ACC112 (cell line): ENCODE data around the gene IRF2.

Source experiments
- H2AFZ ChIP-seq: fragments of 200-600 bp; sonication (generic); one replicate; pipeline ENCODE4 v1.6.0; 2017; ENCODE audit warnings: antibody characterized with exemption, low read length; ENCODE audit not compliant: unreplicated experiment
- H3K27ac ChIP-seq: fragments of 200-600 bp; sonication (generic); 2 replicates; pipeline ENCODE4 v1.5.1; 2014; ENCODE audit warnings: low read depth, mild to moderate bottlenecking, antibody characterized with exemption, low read length, moderate library complexity
- H3K27me3 ChIP-seq: fragments of 200-600 bp; sonication (generic); 2 replicates; pipeline ENCODE4 v1.6.1; 2014; ENCODE audit warnings: mild to moderate bottlenecking, antibody characterized with exemption, low read length, moderate library complexity, mixed read lengths; ENCODE audit not compliant: insufficient read depth
- H3K36me3 ChIP-seq: fragments of 200-600 bp; sonication (generic); 2 replicates; pipeline ENCODE4 v1.6.1; 2016; ENCODE audit warnings: mild to moderate bottlenecking, antibody characterized with exemption, low read length, moderate library complexity, mixed read lengths; ENCODE audit not compliant: insufficient read depth
- H3K4me1 ChIP-seq: fragments of 200-600 bp; sonication (generic); one replicate; pipeline ENCODE4 v1.6.1; 2016; ENCODE audit warnings: low read length, mixed read lengths; ENCODE audit not compliant: insufficient read depth, unreplicated experiment, control insufficient read depth
- H3K4me3 ChIP-seq: fragments of 200-600 bp; sonication (generic); 2 replicates; pipeline ENCODE4 v1.5.1; 2014; ENCODE audit warnings: mild to moderate bottlenecking, low read depth, low read length
- H3K79me2 ChIP-seq: fragments of 200-600 bp; sonication (generic); one replicate; pipeline ENCODE4 v1.6.0; 2016; ENCODE audit warnings: low read length; ENCODE audit not compliant: control insufficient read depth, unreplicated experiment, insufficient read depth

Gene IRF2

DNA sequence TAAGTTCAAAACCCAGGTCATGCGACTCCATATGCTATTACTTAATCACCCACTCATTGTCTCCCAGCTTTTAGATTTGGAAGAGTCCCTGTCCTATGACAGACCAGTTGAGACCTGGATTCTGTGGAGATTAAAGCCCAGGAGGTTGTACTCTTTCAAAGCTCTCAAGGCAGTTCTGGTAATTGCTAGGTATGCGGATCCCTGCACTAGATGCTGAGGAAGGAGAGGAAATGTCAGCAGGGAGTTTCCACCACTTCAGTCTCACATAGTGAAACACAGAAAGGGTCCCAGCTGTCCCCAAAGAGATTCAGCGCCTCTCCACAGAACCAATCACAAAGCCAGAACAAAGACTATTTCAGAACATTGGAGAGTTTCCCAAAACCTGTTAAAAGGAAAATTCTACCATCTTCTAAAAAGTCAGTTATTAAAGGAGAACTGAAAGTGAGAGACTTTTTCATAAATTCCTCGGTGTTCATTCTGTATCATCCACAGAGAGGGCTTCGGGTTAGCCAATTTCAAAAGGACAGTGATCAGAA is 53.4 kb downstream of the IRF2 start:
- peaks cover 5% of the 10 kb centered on the region for H3K79me2 ChIP-seq
- H3K27me3 ChIP-seq = no peaks in the 10 kb centered on the region

DNA sequence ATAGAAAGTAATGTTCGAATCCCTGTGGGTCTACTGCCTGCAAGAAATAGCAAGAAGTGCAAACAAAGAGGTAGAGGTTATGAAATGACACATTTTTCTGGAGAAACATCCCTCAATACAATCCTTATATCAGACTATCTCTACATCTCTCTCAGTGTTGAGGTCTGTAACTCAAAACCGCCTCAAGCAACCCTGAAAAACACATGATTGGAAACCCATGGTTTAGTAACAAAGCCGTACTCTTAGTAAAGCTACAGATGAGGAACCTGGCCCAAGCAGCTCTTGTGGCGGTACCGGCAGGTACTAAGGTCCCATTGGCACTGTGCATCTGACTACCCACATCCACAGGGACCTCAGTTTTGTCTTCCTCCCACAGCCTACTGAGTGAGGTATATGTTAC is 53.9 kb downstream of the IRF2 start:
- Histone ChIP-seq H3K36me3 (peaks cover 35% of the 10 kb centered on the region), H3K27me3 (no peaks in the 10 kb centered on the region), H3K4me3 (no peak overlapping the region), H3K27ac (no peak overlapping the region), H2AFZ (no peak overlapping the region), H3K79me2 (peaks cover 5% of the 10 kb centered on the region), H3K4me1 (peaks cover 17% of the 10 kb centered on the region)

More for the DNA sequence above, 53.4 kb downstream of the IRF2 start:
- Histone ChIP-seq H3K36me3 (peaks cover 38% of the 10 kb centered on the region), H2AFZ (no peak overlapping the region), H3K4me3 (no peak overlapping the region), H3K4me1 (peaks cover 17% of the 10 kb centered on the region), H3K27ac (no peak overlapping the region)

DNA sequence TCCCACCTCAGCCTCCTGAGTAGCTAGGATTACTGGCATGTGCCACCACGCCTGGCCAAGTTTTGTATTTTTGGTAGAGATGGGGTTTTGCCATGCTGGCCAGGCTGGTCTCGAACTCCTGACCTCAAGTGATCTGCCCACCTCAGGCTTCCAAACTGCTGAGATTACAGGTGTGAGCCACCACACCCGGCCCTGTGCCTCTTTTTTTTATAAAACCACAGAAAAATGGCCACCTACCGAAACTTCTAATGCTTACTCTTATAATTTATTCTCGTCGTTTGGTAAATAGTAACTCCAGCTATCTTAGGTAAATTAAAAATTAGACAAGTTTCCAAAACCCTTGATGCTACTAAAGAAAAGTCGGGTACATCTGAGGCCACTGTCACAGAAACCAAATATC is 54.4 kb downstream of the IRF2 start:
- H3K79me2 ChIP-seq = peaks cover 5% of the 10 kb centered on the region
- no peaks in the 10 kb centered on the region for H3K27me3 ChIP-seq
- no peak overlapping the region for H3K4me3 ChIP-seq
- no peak overlapping the region for H3K27ac ChIP-seq
- H3K4me1 ChIP-seq = peaks cover 17% of the 10 kb centered on the region
- H3K36me3 ChIP-seq = peaks cover 35% of the 10 kb centered on the region
- no peak overlapping the region for H2AFZ ChIP-seq

DNA sequence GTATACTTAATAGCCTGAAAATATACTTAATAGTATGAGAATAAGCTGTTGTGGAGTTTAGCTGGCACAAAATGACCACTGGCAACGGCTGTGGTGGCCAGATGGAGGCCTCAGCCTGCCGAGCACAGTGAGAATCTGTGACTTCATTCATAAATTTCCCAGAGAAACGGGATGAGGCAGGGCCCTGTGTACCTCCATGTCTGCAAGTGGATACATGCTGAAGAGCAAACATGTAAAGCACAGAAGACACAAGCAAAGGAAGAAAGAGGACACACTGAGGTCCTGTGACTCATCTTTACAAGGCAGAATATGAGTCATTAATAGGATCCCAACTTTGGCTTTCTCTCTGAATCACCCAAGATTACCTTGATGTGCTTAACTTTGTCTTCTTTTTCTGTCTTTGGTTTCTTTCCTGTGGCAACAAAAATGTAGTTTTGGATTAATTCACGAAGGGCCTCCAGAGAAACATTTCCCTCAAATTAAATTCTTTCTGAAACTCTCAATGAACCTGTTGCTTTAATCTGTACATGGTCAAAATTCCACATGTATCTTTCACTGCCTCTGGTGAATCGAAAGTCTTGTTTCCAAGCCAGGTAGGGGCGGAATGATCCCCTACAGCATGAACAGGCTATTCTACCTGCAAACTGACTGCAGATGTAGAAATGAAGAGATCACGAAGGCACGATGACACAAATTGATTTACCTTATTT is 56.4 kb downstream of the IRF2 start:
- peak overlapping the region; percentile 71 for H3K4me3 ChIP-seq
- peak overlapping the region; percentile 79 for H3K27ac ChIP-seq
- no peaks in the 10 kb centered on the region for H3K27me3 ChIP-seq
- H3K4me1 ChIP-seq = peaks cover 17% of the 10 kb centered on the region
- H3K79me2 ChIP-seq = peaks cover 5% of the 10 kb centered on the region
- no peak overlapping the region for H2AFZ ChIP-seq
- H3K36me3 ChIP-seq = peaks cover 28% of the 10 kb centered on the region

DNA sequence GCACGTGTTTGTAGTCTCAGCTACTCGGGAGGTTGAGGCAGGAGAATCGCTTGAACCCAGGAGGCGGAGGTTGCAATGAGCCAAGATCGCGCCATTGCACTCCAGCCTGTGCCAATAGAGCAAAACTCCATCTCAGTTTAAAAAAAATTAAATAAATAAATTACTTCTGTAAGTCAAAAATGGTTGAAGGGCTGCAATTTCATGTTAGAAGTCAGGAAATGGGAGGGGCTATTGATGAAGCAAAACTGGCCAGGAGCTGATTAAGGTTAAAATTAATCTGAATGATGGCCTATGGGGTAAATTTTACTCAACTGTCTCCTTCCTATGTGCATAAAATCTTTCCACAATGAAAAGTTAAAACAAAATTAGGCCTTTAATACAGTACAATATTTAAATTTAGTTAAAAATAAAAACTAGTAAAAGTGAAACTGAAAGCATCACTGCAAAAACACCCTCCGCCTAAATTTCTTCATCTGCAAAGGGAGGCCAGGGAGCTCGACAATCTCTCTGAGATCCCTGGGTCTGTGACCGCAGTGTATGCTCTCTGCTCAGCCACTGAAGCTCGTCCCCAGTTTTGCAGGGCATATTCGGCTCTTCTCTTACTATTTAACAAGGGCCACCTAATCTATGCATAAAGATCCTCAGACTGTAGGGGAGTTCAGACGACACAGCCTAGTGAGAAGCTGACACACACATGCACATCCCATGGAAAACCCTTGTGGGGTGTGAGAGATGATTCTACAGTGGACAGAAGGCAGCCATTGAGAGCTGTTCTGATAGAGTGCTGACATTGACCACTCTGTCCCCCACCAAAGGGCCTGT is 57.2 kb downstream of the IRF2 start:
- no peak overlapping the region for H2AFZ ChIP-seq
- H3K4me1 ChIP-seq = peaks cover 17% of the 10 kb centered on the region
- H3K27me3 ChIP-seq = no peaks in the 10 kb centered on the region
- H3K36me3 ChIP-seq = peaks cover 22% of the 10 kb centered on the region
- peak overlapping the region; percentile 71 for H3K4me3 ChIP-seq
- peak overlapping the region; percentile 79 for H3K27ac ChIP-seq
- H3K79me2 ChIP-seq = peaks cover 5% of the 10 kb centered on the region

DNA sequence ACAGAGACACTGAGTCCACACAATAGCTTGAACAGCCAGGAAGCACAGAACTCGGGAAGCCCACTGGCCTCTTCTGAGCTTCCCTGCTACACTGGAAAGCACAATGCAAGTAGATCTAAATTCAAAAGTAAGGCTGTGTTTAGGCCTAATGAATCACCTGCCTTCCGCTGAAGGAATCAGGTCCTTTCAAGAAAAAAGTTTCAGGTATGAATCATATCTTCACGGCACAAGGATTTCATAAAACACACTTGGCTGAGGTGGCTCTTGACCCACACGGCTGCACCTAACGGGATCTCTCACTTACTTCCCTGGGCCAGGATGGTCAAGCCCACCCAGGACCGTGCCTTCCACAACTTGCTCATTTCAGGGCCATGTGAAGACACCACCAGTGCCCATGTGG is 59.3 kb downstream of the IRF2 start:
- Histone ChIP-seq H3K27ac (no peak overlapping the region), H3K4me3 (no peak overlapping the region), H3K27me3 (no peaks in the 10 kb centered on the region), H3K36me3 (peaks cover 17% of the 10 kb centered on the region), H2AFZ (no peak overlapping the region), H3K79me2 (no peaks in the 10 kb centered on the region), H3K4me1 (peaks cover 17% of the 10 kb centered on the region)

DNA sequence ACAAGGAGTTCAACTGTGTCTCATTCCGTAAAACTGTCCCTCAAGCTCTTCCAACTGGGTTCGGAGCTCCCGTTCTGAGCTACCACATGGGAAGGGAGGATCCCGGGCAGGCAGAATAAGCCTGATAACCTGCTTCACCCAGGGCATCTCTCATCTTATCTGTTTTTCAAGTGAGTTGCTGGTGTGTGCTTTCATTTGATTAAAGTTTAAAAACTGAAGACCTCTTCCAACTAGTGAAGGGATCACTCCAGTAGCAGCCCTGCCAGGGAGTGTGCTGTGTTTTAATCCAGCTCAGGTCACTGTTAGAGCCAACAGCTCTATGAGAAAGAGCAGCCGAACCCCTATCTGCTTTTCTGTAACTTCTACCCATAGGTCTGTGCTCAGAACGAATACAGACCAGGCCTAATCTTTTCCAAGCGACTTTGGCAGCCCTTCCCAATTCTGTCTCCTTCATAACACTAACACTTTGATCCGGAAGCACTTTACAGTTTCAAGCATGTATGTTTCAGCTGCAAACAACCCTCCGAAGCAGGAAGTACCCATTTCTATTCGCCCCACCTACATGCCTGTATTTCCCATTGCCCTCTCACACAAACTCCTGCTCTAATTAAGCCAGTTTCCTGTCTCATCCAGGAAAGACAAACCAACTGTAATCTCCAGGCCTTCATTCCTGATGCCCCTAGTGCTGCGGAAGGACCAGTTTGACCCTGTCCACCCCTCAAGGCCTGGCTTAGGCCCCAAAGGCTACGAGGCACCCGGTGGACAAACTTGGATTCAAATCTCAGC is 60.9 kb downstream of the IRF2 start:
- Histone ChIP-seq H3K27ac (no peak overlapping the region), H3K36me3 (peaks cover 22% of the 10 kb centered on the region), H3K4me1 (peaks cover 18% of the 10 kb centered on the region), H3K4me3 (no peak overlapping the region), H3K79me2 (no peaks in the 10 kb centered on the region), H2AFZ (no peak overlapping the region), H3K27me3 (no peaks in the 10 kb centered on the region)

DNA sequence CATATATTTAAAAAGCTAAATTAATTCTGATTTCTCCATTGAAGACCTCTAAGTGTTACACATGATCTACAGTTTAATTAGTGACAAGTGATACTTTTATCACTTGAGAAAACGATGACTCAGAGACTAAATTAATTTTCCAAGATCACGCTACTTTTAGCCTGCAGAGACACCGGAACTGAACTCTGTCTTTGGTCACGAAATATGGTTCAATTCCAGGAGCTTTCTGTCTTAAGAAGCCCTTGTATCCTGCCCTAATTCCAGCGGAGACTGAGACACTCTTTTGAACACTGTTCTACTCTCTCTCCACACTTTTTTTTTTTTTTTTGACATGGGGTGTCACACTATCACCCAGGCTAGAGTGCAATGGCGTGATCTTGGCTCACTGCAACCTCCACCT is 63.6 kb downstream of the IRF2 start:
- H3K27ac ChIP-seq = no peak overlapping the region
- no peaks in the 10 kb centered on the region for H3K27me3 ChIP-seq
- H3K36me3 ChIP-seq = peaks cover 30% of the 10 kb centered on the region
- H3K4me3 ChIP-seq = no peak overlapping the region
- H2AFZ ChIP-seq = no peak overlapping the region
- peaks cover 24% of the 10 kb centered on the region for H3K4me1 ChIP-seq
- no peaks in the 10 kb centered on the region for H3K79me2 ChIP-seq

DNA sequence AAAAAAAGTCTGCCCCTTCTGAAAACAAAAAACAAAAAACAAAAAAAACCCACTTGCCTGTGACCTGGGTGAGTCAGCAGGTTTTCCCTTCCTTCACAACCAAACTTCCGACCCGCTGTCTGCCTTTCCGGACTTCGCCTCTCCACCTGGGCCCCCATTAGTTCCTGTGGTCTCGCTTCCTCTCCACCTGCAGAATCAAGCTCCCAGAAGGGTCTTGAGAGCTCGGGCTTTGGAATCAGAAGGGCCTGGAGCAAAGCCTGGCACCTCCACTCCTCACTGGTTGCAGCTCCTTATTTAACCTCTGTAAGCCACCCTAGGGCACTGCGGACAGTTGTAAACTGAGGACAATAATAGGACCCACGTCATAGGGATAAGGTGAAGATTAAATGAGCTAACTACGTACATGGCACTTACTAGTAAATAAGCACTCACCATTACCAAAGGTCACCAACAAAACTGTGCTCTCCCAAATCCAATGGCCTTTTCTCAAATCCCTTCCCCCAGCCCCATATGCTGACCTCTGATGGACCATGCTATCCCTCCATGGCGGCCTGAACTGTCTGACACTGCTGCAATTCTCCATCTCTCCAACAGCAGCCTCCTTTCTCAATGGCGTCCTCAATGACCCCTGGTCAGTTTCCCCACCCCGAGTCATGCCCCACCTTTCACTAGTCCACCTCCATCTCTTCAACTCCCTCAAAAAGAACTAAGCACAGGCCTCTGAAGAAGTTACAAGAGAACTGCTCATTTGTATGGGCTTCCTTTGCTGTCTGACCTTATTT is 64.2 kb downstream of the IRF2 start:
- Histone ChIP-seq H3K4me3 (no peak overlapping the region), H3K79me2 (no peaks in the 10 kb centered on the region), H3K36me3 (peaks cover 28% of the 10 kb centered on the region), H3K27ac (no peak overlapping the region), H3K27me3 (no peaks in the 10 kb centered on the region), H3K4me1 (peaks cover 24% of the 10 kb centered on the region), H2AFZ (no peak overlapping the region)

DNA sequence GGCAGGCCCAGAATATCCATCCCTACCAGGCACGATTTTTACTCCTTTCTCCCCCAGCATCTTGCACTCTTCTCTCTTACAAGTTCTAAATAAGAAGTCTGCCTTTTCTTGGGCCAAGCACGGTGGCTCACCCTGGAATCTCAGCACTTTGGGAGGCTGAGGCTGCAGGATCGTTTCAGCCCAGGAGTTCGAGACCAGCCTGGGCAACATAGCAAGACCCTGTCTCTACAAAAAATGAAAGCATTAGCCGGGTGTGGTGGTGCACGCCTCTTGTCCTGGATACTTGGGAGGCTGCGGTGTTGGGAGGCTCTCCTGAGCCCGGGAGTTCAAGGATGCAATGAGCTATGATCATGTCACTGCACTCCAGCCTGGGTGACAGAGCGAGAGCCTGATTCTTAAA is 64.8 kb downstream of the IRF2 start:
- peaks cover 24% of the 10 kb centered on the region for H3K4me1 ChIP-seq
- no peaks in the 10 kb centered on the region for H3K27me3 ChIP-seq
- peaks cover 23% of the 10 kb centered on the region; the same call in 1 of the 2 replicates for H3K36me3 ChIP-seq
- no peaks in the 10 kb centered on the region for H3K79me2 ChIP-seq
- H3K27ac ChIP-seq = no peak overlapping the region
- H3K4me3 ChIP-seq = no peak overlapping the region
- no peak overlapping the region for H2AFZ ChIP-seq
